Prostate gland (tissue), 2 donors: ENCODE measurements around the gene L3MBTL4. TPM values are rescaled to one million over a fixed set of nuclear protein-coding genes. Genes with fewer than 3 reads are reported as not detected.

ENCODE experiments used
- DNase-seq: peaks from one replicate; pipeline ENCODE4 v3.0.0-alpha.2; 2019; ENCODE audit warnings: low spot score
- H3K27ac ChIP-seq, 2 donors: fragments of 200-600 bp; sonication (generic); 2 replicates each; pipeline ENCODE4 v1.5.1; 2017 to 2019
- H3K27me3 ChIP-seq: fragments of 200-600 bp; sonication (generic); replicated peaks from 2 replicates; pipeline ENCODE4 v1.5.1; 2019; ENCODE audit not compliant: insufficient read depth
- H3K36me3 ChIP-seq, 2 donors: fragments of 200-600 bp; sonication (generic); 1 replicate in 1 of 2; 2 replicates in 1 of 2; pipeline versions ENCODE4 v1.5.1 to v1.8.1; 2017 to 2019
- H3K4me1 ChIP-seq: fragments of 200-600 bp; sonication (generic); replicated peaks from 2 replicates; pipeline ENCODE4 v1.5.1; 2019
- H3K4me3 ChIP-seq, 2 donors: fragments of 200-600 bp; sonication (generic); 2 replicates each; pipeline ENCODE4 v1.5.1; 2017 to 2019
- H3K9me3 ChIP-seq: fragments of 200-600 bp; sonication (generic); 2 replicates; pipeline ENCODE4 v1.5.1; 2017
- POLR2A ChIP-seq: fragments of 450-650 bp; IDR thresholded peaks from one replicate; pipeline ENCODE4 v1.6.1; 2016; ENCODE audit warnings: antibody characterized with exemption, mild to moderate bottlenecking
- POLR2AphosphoS5 ChIP-seq: sonication (generic); formaldehyde crosslinking; IDR thresholded peaks from one replicate; pipeline ENCODE4 v1.6.1; 2017; ENCODE audit warnings: antibody characterized with exemption
- WGBS: methylation state at CpG from one replicate; pipeline ENCODE4 v1.1.5; 2018; 5-methylcytosine and 5-hydroxymethylcytosine counted together
- intact Hi-C: fragments of 100-400 bp; cut with DNase I; formaldehyde crosslinking; loops from one replicate; pipeline ENCODE4 v1.14.2; 2022
- total RNA-seq, 2 donors: library from RNA; depleted of rRNA; stranded (reverse); fragments of >200 nt; gene quantifications; one replicate each; pipeline ENCODE4 v1.1.0, GENCODE V29; 2016
- TF ChIP-seq, protein P1 (sequence below), 4 experiments: fragments of 200-600 bp in 2 of 4; fragments of 450-650 bp in 2 of 4; sonication (generic) in 2 of 4; IDR thresholded peaks; 1 replicate in 3 of 4; 2 replicates in 1 of 4; pipeline ENCODE4 v1.5.1; 2016 to 2019; ENCODE audit warnings: antibody characterized with exemption in 4 of 4, mild to moderate bottlenecking in 2 of 4, moderate library complexity in 2 of 4

Gene L3MBTL4
- total RNA-seq, 2 donors from 2014 or later: 3.5 to 20.5 TPM

DNA sequence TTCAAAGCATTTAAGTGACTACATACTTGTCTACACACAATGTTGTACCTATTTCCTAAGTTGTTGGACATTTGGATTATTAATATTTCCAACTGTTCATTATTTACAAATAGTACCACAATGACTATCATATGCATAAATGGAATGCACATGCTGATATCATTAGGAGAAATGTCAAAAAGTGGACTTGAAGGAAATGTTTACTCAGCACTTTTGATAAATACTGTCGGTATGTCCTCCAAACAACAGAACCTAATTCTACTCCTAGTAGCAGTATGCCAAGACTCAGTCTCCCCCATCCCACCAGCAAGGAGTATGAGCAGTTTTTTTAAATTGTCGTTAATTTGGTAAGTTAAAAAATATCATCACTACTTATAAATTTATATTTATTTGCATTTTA, 116.8 kb downstream of the L3MBTL4 start:
- no peaks in the 10 kb centered on the region for H3K9me3 ChIP-seq
- intact Hi-C loops: no loop called here
- DNase-seq: no peak
- H3K27me3 ChIP-seq: no peaks in the 10 kb centered on the region
- no peaks in the 10 kb centered on the region for H3K36me3 ChIP-seq
- H3K4me1 ChIP-seq: no peaks in the 10 kb centered on the region
- no peak for TF ChIP-seq POLR2AphosphoS5
- no peak for TF ChIP-seq POLR2A
- TF ChIP-seq, protein P1, sequence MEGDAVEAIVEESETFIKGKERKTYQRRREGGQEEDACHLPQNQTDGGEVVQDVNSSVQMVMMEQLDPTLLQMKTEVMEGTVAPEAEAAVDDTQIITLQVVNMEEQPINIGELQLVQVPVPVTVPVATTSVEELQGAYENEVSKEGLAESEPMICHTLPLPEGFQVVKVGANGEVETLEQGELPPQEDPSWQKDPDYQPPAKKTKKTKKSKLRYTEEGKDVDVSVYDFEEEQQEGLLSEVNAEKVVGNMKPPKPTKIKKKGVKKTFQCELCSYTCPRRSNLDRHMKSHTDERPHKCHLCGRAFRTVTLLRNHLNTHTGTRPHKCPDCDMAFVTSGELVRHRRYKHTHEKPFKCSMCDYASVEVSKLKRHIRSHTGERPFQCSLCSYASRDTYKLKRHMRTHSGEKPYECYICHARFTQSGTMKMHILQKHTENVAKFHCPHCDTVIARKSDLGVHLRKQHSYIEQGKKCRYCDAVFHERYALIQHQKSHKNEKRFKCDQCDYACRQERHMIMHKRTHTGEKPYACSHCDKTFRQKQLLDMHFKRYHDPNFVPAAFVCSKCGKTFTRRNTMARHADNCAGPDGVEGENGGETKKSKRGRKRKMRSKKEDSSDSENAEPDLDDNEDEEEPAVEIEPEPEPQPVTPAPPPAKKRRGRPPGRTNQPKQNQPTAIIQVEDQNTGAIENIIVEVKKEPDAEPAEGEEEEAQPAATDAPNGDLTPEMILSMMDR (IDR thresholded peaks at IDR 0.05): no peak
- 93% methylated on average over 2 of the region's 2 CpGs for WGBS
- H3K4me3 ChIP-seq: no peak overlapping the region
- H3K27ac ChIP-seq: no peak overlapping the region

DNA sequence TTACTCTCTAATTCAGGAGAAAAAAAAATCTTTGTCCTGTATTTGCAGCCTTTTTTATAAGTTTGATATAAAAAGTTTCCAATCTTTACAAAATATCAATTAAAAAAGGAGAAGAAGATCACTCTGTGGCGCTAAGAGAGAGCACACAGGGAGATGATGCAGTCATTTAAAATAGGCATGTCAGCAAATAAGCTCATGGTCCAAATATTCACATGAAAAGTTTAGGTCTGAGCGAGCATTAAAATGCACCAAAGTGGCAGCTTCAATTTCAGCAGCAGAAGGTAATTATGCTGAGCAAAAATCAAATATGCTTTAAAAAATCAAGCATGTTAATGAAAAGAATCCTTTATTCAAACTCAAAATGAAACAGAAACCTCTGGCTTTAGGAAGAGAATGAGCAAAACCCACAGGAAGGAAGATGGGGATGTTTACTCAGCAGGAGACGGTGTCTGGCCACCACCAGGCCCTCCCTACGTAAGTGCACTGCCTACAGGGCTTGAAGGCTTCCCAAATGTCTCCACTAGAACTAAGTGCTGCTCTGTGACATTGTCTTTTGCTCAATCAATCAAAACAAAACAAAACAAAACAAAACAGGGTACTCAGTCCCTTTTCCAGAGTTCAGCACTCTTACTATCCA, 120.4 kb downstream of the L3MBTL4 start:
- Histone ChIP-seq H3K4me3 (no peak overlapping the region), H3K9me3 (no peaks in the 10 kb centered on the region), H3K27ac (no peak overlapping the region), H3K27me3 (no peaks in the 10 kb centered on the region), H3K36me3 (no peaks in the 10 kb centered on the region), H3K4me1 (no peaks in the 10 kb centered on the region)
- DNase-seq: no peak
- WGBS: 69% methylated on average over 4 of the region's 4 CpGs
- TF ChIP-seq POLR2AphosphoS5 (no peak), POLR2A (no peak)
- TF ChIP-seq, protein P1 (IDR thresholded peaks at IDR 0.05): no peak
- intact Hi-C loops: no loop called here

DNA sequence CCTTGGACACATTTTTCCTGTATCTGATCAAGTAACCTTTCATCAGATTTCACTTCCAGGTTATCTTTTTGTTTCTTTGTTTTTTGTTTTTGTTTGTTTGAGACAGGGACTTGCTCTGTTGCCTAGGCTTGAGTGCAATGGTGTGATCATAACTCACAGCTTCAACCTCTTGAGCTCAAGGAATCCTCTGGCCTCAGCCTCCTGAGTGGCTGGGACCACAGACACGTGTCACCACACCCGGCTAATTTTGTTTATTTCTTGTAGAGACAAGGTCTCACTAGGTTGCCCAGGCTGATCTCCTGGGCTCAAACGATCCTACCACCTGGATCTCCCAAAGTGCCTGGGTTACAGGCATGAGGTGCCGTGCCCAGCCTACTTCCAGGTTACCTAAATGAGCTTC, 124.9 kb downstream of the L3MBTL4 start:
- no peaks in the 10 kb centered on the region for H3K9me3 ChIP-seq
- 78% methylated on average over 4 of the region's 4 CpGs for WGBS
- no peaks in the 10 kb centered on the region for H3K4me1 ChIP-seq
- no peaks in the 10 kb centered on the region for H3K36me3 ChIP-seq
- no peak overlapping the region for H3K27ac ChIP-seq
- no peak for DNase-seq
- TF ChIP-seq POLR2A: no peak
- intact Hi-C loops: no loop called here
- H3K27me3 ChIP-seq: no peaks in the 10 kb centered on the region
- H3K4me3 ChIP-seq: no peak overlapping the region

DNA sequence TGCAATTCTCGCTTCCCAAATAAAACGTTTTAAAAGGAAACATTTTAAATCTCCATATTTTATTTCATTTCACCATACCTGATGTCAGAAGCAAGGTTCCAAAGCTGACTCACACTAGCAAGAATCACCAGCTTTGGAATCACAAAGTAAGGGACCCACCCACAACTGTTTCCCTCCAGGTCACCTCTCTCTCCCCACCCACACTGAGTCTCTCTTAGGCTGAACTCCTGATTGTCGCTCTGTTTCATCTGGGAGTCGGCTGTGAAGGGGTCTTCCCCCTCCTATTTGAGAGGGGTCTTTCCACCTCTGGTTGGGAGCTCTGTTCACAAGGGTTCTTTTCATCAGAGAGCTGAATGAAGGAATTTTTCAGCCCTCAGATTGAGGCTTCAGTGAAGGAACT, 128.1 kb downstream of the L3MBTL4 start:
- H3K27ac ChIP-seq: no peak overlapping the region
- no peaks in the 10 kb centered on the region for H3K27me3 ChIP-seq
- DNase-seq: no peak
- H3K9me3 ChIP-seq: no peaks in the 10 kb centered on the region
- no peak overlapping the region for H3K4me3 ChIP-seq
- intact Hi-C loops: no loop called here
- H3K4me1 ChIP-seq: no peaks in the 10 kb centered on the region
- 82% methylated on average over 4 of the region's 4 CpGs for WGBS
- no peak for TF ChIP-seq POLR2AphosphoS5
- TF ChIP-seq POLR2A: no peak
- TF ChIP-seq, protein P1 (IDR thresholded peaks at IDR 0.05): no peak
- no peaks in the 10 kb centered on the region for H3K36me3 ChIP-seq

DNA sequence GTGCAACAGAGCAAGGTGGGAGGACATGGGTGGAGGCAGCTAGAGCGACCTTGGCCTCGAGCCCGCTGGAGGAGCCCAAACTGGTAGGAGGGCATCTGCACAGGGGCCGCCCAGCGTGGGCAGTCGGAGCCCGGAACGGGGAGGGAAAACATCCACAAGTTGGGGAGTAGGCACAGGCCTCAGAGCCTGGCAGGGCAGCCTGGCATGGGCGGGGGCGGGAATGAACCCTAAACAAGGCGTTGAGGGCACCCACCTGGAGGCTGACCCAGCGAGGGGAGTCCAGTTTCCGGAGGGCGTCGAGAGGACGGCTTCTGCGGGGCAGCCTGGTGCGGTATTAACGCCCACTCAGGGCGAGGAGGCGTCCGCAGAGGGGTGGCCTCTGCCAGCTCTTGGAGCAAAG, 129.9 kb downstream of the L3MBTL4 start:
- TF ChIP-seq, protein P1 (IDR thresholded peaks at IDR 0.05): no peak
- TF ChIP-seq POLR2A (no peak), POLR2AphosphoS5 (no peak)
- intact Hi-C loops: no loop called here

More for the DNA sequence above, 129.9 kb downstream of the L3MBTL4 start:
- H3K4me1 ChIP-seq: no peaks in the 10 kb centered on the region
- H3K27me3 ChIP-seq: no peaks in the 10 kb centered on the region
- H3K4me3 ChIP-seq: no peak overlapping the region
- no peaks in the 10 kb centered on the region for H3K36me3 ChIP-seq
- whole genome bisulfite sequencing: 97% methylated on average over 22 of the region's 22 CpGs
- H3K27ac ChIP-seq: no peak overlapping the region
- no peak for DNase-seq
- no peaks in the 10 kb centered on the region for H3K9me3 ChIP-seq
